Prostate gland (tissue), 2 donors: Measurements from ENCODE around the gene THSD4. TPM values are rescaled to one million over a fixed set of nuclear protein-coding genes. Genes with fewer than 3 reads are reported as not detected.
A peak's percentile ranks its signal among the peaks of the same experiment; 100 is the strongest.

Experiments used
- DNase-seq: peaks from one replicate; pipeline ENCODE4 v3.0.0-alpha.2; 2019; ENCODE audit warnings: low spot score
- H3K27ac ChIP-seq, 2 donors: fragments of 200-600 bp; sonication (generic); 2 replicates each; pipeline ENCODE4 v1.5.1; 2017 to 2019
- H3K27me3 ChIP-seq: fragments of 200-600 bp; sonication (generic); replicated peaks from 2 replicates; pipeline ENCODE4 v1.5.1; 2019; ENCODE audit not compliant: insufficient read depth
- H3K36me3 ChIP-seq, 2 donors: fragments of 200-600 bp; sonication (generic); 1 replicate in 1 of 2; 2 replicates in 1 of 2; pipeline versions ENCODE4 v1.5.1 to v1.8.1; 2017 to 2019
- H3K4me1 ChIP-seq: fragments of 200-600 bp; sonication (generic); replicated peaks from 2 replicates; pipeline ENCODE4 v1.5.1; 2019
- H3K4me3 ChIP-seq, 2 donors: fragments of 200-600 bp; sonication (generic); 2 replicates each; pipeline ENCODE4 v1.5.1; 2017 to 2019
- H3K9me3 ChIP-seq: fragments of 200-600 bp; sonication (generic); 2 replicates; pipeline ENCODE4 v1.5.1; 2017
- CTCF ChIP-seq, 4 experiments: fragments of 200-600 bp in 2 of 4; fragments of 450-650 bp in 2 of 4; sonication (generic) in 2 of 4; IDR thresholded peaks; 1 replicate in 3 of 4; 2 replicates in 1 of 4; pipeline ENCODE4 v1.5.1; 2016 to 2019; ENCODE audit warnings: antibody characterized with exemption in 4 of 4, mild to moderate bottlenecking in 2 of 4, moderate library complexity in 2 of 4
- POLR2A ChIP-seq: fragments of 450-650 bp; IDR thresholded peaks from one replicate; pipeline ENCODE4 v1.6.1; 2016; ENCODE audit warnings: antibody characterized with exemption, mild to moderate bottlenecking
- POLR2AphosphoS5 ChIP-seq: sonication (generic); formaldehyde crosslinking; IDR thresholded peaks from one replicate; pipeline ENCODE4 v1.6.1; 2017; ENCODE audit warnings: antibody characterized with exemption
- WGBS: methylation state at CpG from one replicate; pipeline ENCODE4 v1.1.5; 2018; 5-methylcytosine and 5-hydroxymethylcytosine counted together
- intact Hi-C: fragments of 100-400 bp; cut with DNase I; formaldehyde crosslinking; loops from one replicate; pipeline ENCODE4 v1.14.2; 2022
- total RNA-seq, 2 donors: library from RNA; depleted of rRNA; stranded (reverse); fragments of >200 nt; gene quantifications; one replicate each; pipeline ENCODE4 v1.1.0, GENCODE V29; 2016

THSD4 gene
- total RNA-seq, 2 donors from 2014 or later: 84.1 to 223 TPM

- TF ChIP-seq CTCF (IDR thresholded peaks at IDR 0.05): no peak
- TF ChIP-seq POLR2AphosphoS5: peak; percentile 26
- Histone ChIP-seq H3K9me3 (no peaks in the 10 kb centered on the region), H3K36me3 (no peaks in the 10 kb centered on the region), H3K27me3 (no peaks in the 10 kb centered on the region), H3K4me3 (no peak overlapping the region), H3K4me1 (no peaks in the 10 kb centered on the region), H3K27ac (peak overlapping the region; percentile 13 to 51)
- WGBS: 7% methylated on average over 10 of the region's 10 CpGs
- DNase-seq: no peak
- intact Hi-C loops: no loop called here
These were observed 411.0 kb downstream of the THSD4 start for GRCh38 chr15:71526060-71526820.

- Histone ChIP-seq H3K4me3 (no peak overlapping the region), H3K4me1 (no peaks in the 10 kb centered on the region), H3K27ac (no peak overlapping the region), H3K9me3 (no peaks in the 10 kb centered on the region), H3K27me3 (no peaks in the 10 kb centered on the region), H3K36me3 (no peaks in the 10 kb centered on the region)
- intact Hi-C loops: no loop called here
- no peak for TF ChIP-seq POLR2AphosphoS5
- TF ChIP-seq POLR2A: no peak
- TF ChIP-seq CTCF (IDR thresholded peaks at IDR 0.05): no peak
- 85% methylated on average over 1 of the region's 1 CpG for WGBS
- no peak for DNase-seq
These were observed 414.1 kb downstream of the THSD4 start for GRCh38 chr15:71529361-71529760.

GRCh38 chr15:71530116-71530515 lies 414.8 kb downstream of the THSD4 start:
- no peaks in the 10 kb centered on the region for H3K27me3 ChIP-seq
- peak overlapping the region in 1 of 2 donors; percentile 8 for H3K27ac ChIP-seq
- no peaks in the 10 kb centered on the region for H3K9me3 ChIP-seq
- intact Hi-C loops: no loop called here
- no peak overlapping the region for H3K4me3 ChIP-seq
- DNase-seq: peak; percentile 49
- H3K36me3 ChIP-seq: no peaks in the 10 kb centered on the region
- WGBS: 43% methylated on average over 3 of the region's 3 CpGs
- no peaks in the 10 kb centered on the region for H3K4me1 ChIP-seq
- TF ChIP-seq POLR2AphosphoS5 (no peak), CTCF (IDR thresholded peaks at IDR 0.05) (no peak)

- WGBS: 71% methylated on average over 6 of the region's 6 CpGs
- no peak for DNase-seq
- Histone ChIP-seq H3K9me3 (no peaks in the 10 kb centered on the region), H3K27ac (no peak overlapping the region), H3K36me3 (no peaks in the 10 kb centered on the region), H3K27me3 (no peaks in the 10 kb centered on the region), H3K4me1 (no peaks in the 10 kb centered on the region), H3K4me3 (no peak overlapping the region)
- intact Hi-C loops: no loop called here
- TF ChIP-seq CTCF (IDR thresholded peaks at IDR 0.05) (peak in 2 of 4 experiments; percentile 60 to 64), POLR2AphosphoS5 (no peak)
These were observed 417.7 kb downstream of the THSD4 start for GRCh38 chr15:71532994-71533393.

GRCh38 chr15:71538181-71538580 lies 422.9 kb downstream of the THSD4 start:
- Histone ChIP-seq H3K36me3 (no peaks in the 10 kb centered on the region), H3K27ac (no peak overlapping the region), H3K27me3 (no peaks in the 10 kb centered on the region), H3K9me3 (no peaks in the 10 kb centered on the region), H3K4me3 (no peak overlapping the region), H3K4me1 (no peaks in the 10 kb centered on the region)
- no peak for DNase-seq
- intact Hi-C loops: no loop called here
- WGBS: 89% methylated on average over 5 of the region's 5 CpGs
- TF ChIP-seq POLR2AphosphoS5: no peak
- TF ChIP-seq CTCF (IDR thresholded peaks at IDR 0.05): no peak
- TF ChIP-seq POLR2A: no peak
